ENCODE results near the gene SNRNP25.

Gene SNRNP25

GRCh38 chr16:58491-59439 is 5.1 kb downstream of the SNRNP25 start:
- TF ChIP-seq ZFX (IDR thresholded peaks at IDR 0.05; ENCODE audit: borderline replicate concordance): no peak
- no peak for TF ChIP-seq CTCF (IDR thresholded peaks at IDR 0.05)
- no peak overlapping the region for H3K27ac ChIP-seq

GRCh38 chr16:59440-60059 is 5.9 kb downstream of the SNRNP25 start:
- TF ChIP-seq CTCF (IDR thresholded peaks at IDR 0.05) (no peak), ZFX (IDR thresholded peaks at IDR 0.05; ENCODE audit: borderline replicate concordance) (no peak)
- no peak overlapping the region for H3K27ac ChIP-seq

GRCh38 chr16:60166-60565 is 6.5 kb downstream of the SNRNP25 start:
- H3K27ac ChIP-seq: no peak overlapping the region
- no peak for TF ChIP-seq ZFX (IDR thresholded peaks at IDR 0.05; ENCODE audit: borderline replicate concordance)
- TF ChIP-seq CTCF (IDR thresholded peaks at IDR 0.05): no peak

GRCh38 chr16:60929-61878 is 7.6 kb downstream of the SNRNP25 start:
- TF ChIP-seq CTCF (IDR thresholded peaks at IDR 0.05): no peak
- TF ChIP-seq ZFX (IDR thresholded peaks at IDR 0.05; ENCODE audit: borderline replicate concordance): no peak
- no peak overlapping the region for H3K27ac ChIP-seq

- TF ChIP-seq ZFX (IDR thresholded peaks at IDR 0.05; ENCODE audit: borderline replicate concordance) (no peak), CTCF (IDR thresholded peaks at IDR 0.05) (no peak)
- no peak overlapping the region for H3K27ac ChIP-seq
Observed at GRCh38 chr16:61879-62281, 8.3 kb downstream of the SNRNP25 start.

- no peak overlapping the region for H3K27ac ChIP-seq
- no peak for TF ChIP-seq CTCF (IDR thresholded peaks at IDR 0.05)
- TF ChIP-seq ZFX (IDR thresholded peaks at IDR 0.05; ENCODE audit: borderline replicate concordance): no peak
Observed at GRCh38 chr16:62283-62967, 8.8 kb downstream of the SNRNP25 start.

Data from 22Rv1 (cell line).